Measurements from ENCODE around the gene CSN3.

The CSN3 gene

DNA sequence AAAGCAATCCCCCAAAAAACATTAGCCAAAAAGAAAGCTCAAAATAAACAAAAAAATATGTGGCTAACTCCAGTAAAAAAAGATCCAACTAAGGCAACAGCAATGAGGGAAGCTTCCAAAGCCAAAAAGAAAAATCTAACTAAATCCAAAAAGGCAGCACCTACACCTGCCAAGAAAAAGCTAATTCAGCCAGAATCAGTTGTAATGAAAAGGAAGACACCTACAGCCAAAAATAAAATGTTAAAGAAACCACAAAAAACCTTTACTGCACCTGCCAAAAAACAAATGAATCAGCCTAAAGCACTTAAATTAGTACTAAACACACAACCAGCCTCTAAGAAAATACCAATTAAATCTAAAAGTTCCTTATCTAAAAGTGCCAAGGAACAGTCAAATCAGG lies 55.2 kb downstream of the CSN3 start:
- DNase-seq (ENCODE audit: low read depth) = no peak

DNA sequence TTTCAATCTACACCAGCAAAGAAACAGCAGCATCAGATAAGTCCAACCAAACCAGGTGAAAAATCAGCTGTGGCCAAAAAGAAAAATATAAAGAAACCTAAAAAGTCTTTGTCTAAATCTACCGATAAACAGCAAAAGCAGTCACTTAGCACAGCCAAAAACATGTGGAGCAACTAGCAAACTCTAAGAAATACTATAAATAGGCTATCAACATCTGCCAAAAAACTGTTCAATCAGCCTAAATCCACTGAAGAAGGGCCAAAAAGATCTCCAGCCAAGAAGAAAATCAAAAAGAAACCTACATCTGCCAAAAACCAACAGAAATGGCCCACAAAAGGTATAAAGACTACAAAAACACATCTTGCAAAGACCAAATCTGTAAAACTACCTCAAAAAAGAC lies 55.7 kb downstream of the CSN3 start:
- no peak for DNase-seq (ENCODE audit: low read depth)

DNA sequence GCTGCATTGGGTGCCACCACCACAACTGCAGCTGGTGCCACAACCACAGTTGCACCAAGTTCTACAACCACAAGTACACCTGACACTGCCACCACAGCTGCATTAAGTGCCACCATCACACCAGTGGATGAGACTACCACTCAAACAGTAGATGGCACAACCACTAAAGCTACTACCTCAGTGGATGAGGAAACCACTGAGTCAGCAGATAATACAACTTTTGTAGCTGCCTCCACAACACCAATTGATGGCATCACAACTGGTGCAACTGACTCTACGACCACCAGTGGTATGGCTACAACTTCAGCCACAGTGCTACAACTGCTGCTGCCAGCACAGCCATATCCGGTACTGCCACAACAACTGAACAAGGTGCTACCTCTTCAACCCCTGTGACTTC lies 57.2 kb downstream of the CSN3 start:
- no peak for DNase-seq (ENCODE audit: low read depth)

DNA sequence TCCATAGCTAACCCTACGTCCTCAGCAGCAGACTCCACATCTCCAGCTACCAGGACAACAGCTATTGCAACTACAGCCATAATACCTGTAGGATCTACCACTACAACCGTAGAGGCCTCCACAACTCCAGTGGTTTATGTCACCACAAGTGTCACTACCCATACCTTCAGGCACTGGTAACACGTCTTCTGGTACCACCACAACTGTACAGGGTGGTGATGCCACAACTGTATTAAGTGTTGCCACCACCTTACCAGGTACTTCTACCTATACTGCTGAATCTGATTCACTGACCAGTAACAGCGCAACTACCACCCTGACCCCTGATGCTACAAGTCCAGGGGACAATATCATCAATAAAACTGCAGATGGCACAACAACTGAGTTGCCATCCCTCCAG lies 57.8 kb downstream of the CSN3 start:
- no peak for DNase-seq (ENCODE audit: low read depth)
